Kidney (tissue), 14 donors: ENCODE measurements around the gene GBA2. TPM values are rescaled to one million over a fixed set of nuclear protein-coding genes. Genes with fewer than 3 reads are reported as not detected.

Experiments used
- DNase-seq, 5 donors: peaks; one replicate each; pipeline ENCODE4 v3.0.0-alpha.2; 2013 to 2020
- FAIRE-seq: peaks from 2 replicates; lab custom pipeline; 2012; peaks lifted over from hg19 to GRCh38; lab: Jason Lieb, UNC
- H3K27ac ChIP-seq, 2 donors: one replicate each; pipeline ENCODE4 v1.7.0; 2013; ENCODE audit warnings: low read depth in 2 of 2, low read length in 2 of 2, inconsistent platforms in 1 of 2
- H3K27me3 ChIP-seq: one replicate; pipeline ENCODE4 v1.7.1; 2013; ENCODE audit warnings: low read length, inconsistent platforms; ENCODE audit not compliant: control insufficient read depth, insufficient read depth
- H3K36me3 ChIP-seq, 3 donors: one replicate each; pipeline versions ENCODE4 v1.7.0 to v1.7.1; 2013; ENCODE audit warnings: low read length in 3 of 3, control low read depth in 1 of 3, inconsistent platforms in 1 of 3; ENCODE audit not compliant: insufficient read depth in 3 of 3, control insufficient read depth in 2 of 3
- H3K4me1 ChIP-seq, 3 donors: one replicate each; pipeline versions ENCODE4 v1.7.0 to v1.7.1; 2013; ENCODE audit warnings: low read length in 3 of 3, inconsistent platforms in 1 of 3, low read depth in 1 of 3; ENCODE audit not compliant: control insufficient read depth in 2 of 3, insufficient read depth in 2 of 3
- H3K4me3 ChIP-seq, 3 donors: one replicate each; pipeline versions ENCODE4 v1.7.0 to v1.8.1; 2013; ENCODE audit warnings: low read length in 3 of 3, control low read depth in 1 of 3, inconsistent platforms in 1 of 3
- H3K9ac ChIP-seq, 3 donors: one replicate each; pipeline versions ENCODE4 v1.7.0 to v1.7.1; 2013; ENCODE audit warnings: low read length in 3 of 3, control low read depth in 1 of 3, inconsistent platforms in 1 of 3
- H3K9me3 ChIP-seq, 3 donors: one replicate each; pipeline versions ENCODE4 v1.7.0 to v1.7.1; 2013; ENCODE audit warnings: low read length in 3 of 3, control low read depth in 1 of 3, inconsistent platforms in 1 of 3; ENCODE audit not compliant: control insufficient read depth in 2 of 3, insufficient read depth in 1 of 3
- intact Hi-C: fragments of 100-400 bp; cut with DNase I; formaldehyde crosslinking; loops from one replicate; pipeline ENCODE4 v1.11.1; 2022
- polyA plus RNA-seq: library from polyadenylated mRNA; stranded (reverse); fragments of 350-450 nt; fragmentation: Illumina TruSeq; extraction: RNeasy Lipid Tissue Mini Kit (QIAGEN cat#74804); gene quantifications from one replicate; pipeline ENCODE4 v1.2.3, GENCODE V29; 2014; ENCODE audit warnings: low read depth, low replicate concordance; ENCODE audit not compliant: insufficient read depth
- total RNA-seq: library from RNA; stranded (reverse); fragmentation: NEBNext Ultra II Directional; extraction: Animal tissue kit (Norgen Biotek cat#: 25700); gene quantifications from one replicate; pipeline ENCODE4 v1.2.1, GENCODE V29; 2021
- TF ChIP-seq, protein P1 (sequence below): IDR thresholded peaks from 3 replicates; pipeline ENCODE4 v1.5.1; 2012; ENCODE audit warnings: mild to moderate bottlenecking, moderate library complexity, borderline replicate concordance; ENCODE audit not compliant: insufficient read depth; ENCODE audit errors: extremely low read depth
- donor health status: control.
- donor health status: control.
- donor health status: control.
- donor health status: control.
- donor health status: control.
- donor health status: DM: yes; HTN: yes; CAD: no.
- donor health status: Normal renal cell carcinoma (clear cell type).

Gene GBA2
- total and polyA plus RNA-seq, 2 donors from 2014 or later = 83.2 to 93.2 TPM

DNA sequence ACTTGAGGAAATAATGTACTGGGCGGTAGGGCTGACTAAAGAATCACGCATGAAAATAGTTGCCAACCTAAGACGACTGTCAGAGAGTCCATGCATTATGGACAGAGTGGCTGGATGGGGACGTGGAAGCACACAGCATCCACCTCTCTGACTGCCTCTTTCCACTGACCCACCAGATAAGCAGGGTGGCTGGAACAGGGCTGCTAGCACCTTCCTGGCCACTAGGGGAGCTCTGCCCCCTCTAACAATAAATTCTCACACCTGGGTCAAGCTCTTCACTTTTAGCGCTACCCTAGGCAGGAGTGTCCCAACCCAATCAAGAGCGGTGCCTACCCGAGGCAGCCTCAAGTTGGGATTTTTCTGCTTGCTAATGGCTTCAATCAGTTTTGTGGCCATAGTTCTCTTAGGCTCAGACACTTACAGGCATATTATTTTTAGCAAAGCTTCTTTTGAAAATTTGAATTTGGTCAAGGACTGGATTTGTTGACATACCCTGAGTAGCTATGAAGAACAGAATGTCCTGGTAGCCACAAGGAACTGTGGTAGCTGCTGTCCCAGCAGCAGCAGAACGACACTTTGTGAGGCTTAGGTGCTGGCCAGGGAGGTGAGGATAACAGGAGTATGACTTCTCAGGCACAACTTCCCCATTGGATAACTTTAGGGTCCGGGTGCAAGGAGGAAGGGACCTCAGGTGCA, 52.4 kb downstream of the GBA2 start:
- Histone ChIP-seq H3K36me3 (peaks cover 18 to 45% (median 40%) of the 10 kb centered on the region in 3 donors), H3K4me1 (peaks cover 0 to 2% (median 0%) of the 10 kb centered on the region in 3 donors), H3K27me3 (no peaks in the 10 kb centered on the region), H3K4me3 (no peak overlapping the region), H3K27ac (no peak overlapping the region), H3K9ac (no peak overlapping the region), H3K9me3 (no peaks in the 10 kb centered on the region)
- DNase-seq (peak in 4 of 5 donors; percentile 47 to 59 (median 54)), FAIRE-seq (no peak)
- intact Hi-C loops = no loop called here
- TF ChIP-seq, protein P1, sequence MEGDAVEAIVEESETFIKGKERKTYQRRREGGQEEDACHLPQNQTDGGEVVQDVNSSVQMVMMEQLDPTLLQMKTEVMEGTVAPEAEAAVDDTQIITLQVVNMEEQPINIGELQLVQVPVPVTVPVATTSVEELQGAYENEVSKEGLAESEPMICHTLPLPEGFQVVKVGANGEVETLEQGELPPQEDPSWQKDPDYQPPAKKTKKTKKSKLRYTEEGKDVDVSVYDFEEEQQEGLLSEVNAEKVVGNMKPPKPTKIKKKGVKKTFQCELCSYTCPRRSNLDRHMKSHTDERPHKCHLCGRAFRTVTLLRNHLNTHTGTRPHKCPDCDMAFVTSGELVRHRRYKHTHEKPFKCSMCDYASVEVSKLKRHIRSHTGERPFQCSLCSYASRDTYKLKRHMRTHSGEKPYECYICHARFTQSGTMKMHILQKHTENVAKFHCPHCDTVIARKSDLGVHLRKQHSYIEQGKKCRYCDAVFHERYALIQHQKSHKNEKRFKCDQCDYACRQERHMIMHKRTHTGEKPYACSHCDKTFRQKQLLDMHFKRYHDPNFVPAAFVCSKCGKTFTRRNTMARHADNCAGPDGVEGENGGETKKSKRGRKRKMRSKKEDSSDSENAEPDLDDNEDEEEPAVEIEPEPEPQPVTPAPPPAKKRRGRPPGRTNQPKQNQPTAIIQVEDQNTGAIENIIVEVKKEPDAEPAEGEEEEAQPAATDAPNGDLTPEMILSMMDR = peak; percentile 81

DNA sequence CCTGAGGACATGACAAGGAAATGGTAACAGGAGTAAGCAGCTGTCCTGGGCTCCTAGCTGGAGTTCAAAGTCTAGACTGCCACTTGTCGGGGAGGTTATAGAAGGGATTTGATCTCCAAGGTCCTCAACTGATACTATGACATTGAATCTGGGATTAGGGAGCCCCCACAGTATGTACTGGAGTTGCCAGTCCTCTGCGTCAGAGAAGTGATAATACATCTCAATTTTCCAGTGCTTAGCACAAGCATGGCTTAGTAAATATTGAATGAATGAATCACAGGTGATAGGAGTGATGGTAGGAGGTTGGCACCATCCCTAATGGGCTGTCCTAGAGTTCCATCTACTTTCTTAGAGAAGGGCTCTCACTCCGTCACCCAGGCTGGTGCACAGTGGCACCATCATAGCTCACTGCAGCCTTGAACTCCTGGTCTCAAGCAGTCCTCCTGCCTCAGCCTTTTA, 53.1 kb downstream of the GBA2 start:
- H3K36me3 ChIP-seq = peaks cover 13 to 39% (median 37%) of the 10 kb centered on the region in 3 donors
- H3K27ac ChIP-seq = no peak overlapping the region
- intact Hi-C loops = no loop called here
- TF ChIP-seq, protein P1 = no peak
- H3K9ac ChIP-seq = no peak overlapping the region
- H3K9me3 ChIP-seq = no peaks in the 10 kb centered on the region
- FAIRE-seq (no peak), DNase-seq (no peak)
- H3K4me1 ChIP-seq = peaks cover 0 to 2% (median 0%) of the 10 kb centered on the region in 3 donors
- no peak overlapping the region for H3K4me3 ChIP-seq
- H3K27me3 ChIP-seq = no peaks in the 10 kb centered on the region

DNA sequence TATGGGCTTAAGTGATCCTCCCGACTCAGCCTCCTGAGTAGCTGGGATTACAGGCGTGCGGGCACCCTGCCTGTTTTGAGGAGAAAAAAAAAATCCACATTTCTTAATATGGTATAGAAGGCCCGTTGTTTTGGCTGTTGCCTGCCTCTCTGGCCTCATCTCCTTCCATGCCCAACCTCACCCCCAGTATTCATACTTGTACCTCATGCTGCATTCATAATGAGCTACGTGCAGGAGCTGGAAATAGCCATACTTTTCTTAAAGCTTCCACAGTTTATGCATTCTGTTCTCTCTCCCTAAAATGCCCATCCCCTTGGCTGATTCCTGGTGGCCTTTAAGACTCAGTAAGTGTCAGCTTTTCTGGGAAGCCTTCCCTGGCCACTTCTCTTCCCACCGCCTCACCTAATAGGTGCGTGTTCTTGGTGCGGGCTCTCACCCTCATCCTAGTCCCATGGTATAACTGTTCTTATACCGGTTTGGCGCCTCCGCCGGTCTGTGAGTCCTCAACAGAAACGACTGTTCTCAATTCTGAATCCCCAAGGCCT, 57.2 kb downstream of the GBA2 start:
- Histone ChIP-seq H3K36me3 (peaks cover 0 to 2% (median under 1%) of the 10 kb centered on the region in 3 donors), H3K4me1 (peaks cover 0 to 6% (median 0%) of the 10 kb centered on the region in 3 donors), H3K9ac (no peak overlapping the region), H3K27ac (no peak overlapping the region), H3K9me3 (no peaks in the 10 kb centered on the region), H3K4me3 (peak overlapping the region in 1 of 3 donors; percentile 74), H3K27me3 (no peaks in the 10 kb centered on the region)
- FAIRE-seq (no peak), DNase-seq (peak in 1 of 5 donors; percentile 63)
- intact Hi-C loops = no loop called here
- TF ChIP-seq, protein P1 = no peak
